Karpas-422 (cell line): ENCODE measurements around the gene PROM1. TPM values are rescaled to one million over a fixed set of nuclear protein-coding genes. Genes with fewer than 3 reads are reported as not detected.
A peak's percentile ranks its signal among the peaks of the same experiment; 100 is the strongest.

Experiments used
- DNase-seq: peaks from one replicate; pipeline ENCODE4 v3.0.0-alpha.2; 2015
- H2AFZ ChIP-seq: fragments of 200-600 bp; sonication (generic); 2 replicates; pipeline ENCODE4 v1.6.1; 2014; ENCODE audit warnings: antibody characterized with exemption, low read length, mixed read lengths
- H3K27ac ChIP-seq: fragments of 200-600 bp; sonication (generic); 2 replicates; pipeline ENCODE4 v1.5.1; 2014; ENCODE audit warnings: mild to moderate bottlenecking, low read length, moderate library complexity
- H3K27me3 ChIP-seq: fragments of 200-600 bp; sonication (generic); 2 replicates; pipeline ENCODE4 v1.6.1; 2014; ENCODE audit warnings: low read length, mixed read lengths
- H3K36me3 ChIP-seq: fragments of 200-600 bp; sonication (generic); 2 replicates; pipeline ENCODE4 v1.6.1; 2014; ENCODE audit warnings: low read length, mixed read lengths; ENCODE audit not compliant: insufficient read depth
- H3K4me1 ChIP-seq: fragments of 200-600 bp; sonication (generic); 2 replicates; pipeline ENCODE4 v1.6.1; 2014; ENCODE audit warnings: mild to moderate bottlenecking, low read length, mixed read lengths
- H3K4me2 ChIP-seq: fragments of 200-600 bp; sonication (generic); 2 replicates; pipeline ENCODE4 v1.6.1; 2014; ENCODE audit warnings: low read length, low read depth, mild to moderate bottlenecking; ENCODE audit not compliant: poor library complexity, severe bottlenecking
- H3K4me3 ChIP-seq: fragments of 200-600 bp; sonication (generic); 2 replicates; pipeline ENCODE4 v1.5.1; 2014; ENCODE audit warnings: mild to moderate bottlenecking, antibody characterized with exemption, low read length, mixed read lengths
- H3K79me2 ChIP-seq: fragments of 200-600 bp; sonication (generic); 2 replicates; pipeline ENCODE4 v1.6.1; 2014; ENCODE audit warnings: mild to moderate bottlenecking, low read length, mixed read lengths
- H3K9ac ChIP-seq: fragments of 200-600 bp; sonication (generic); 2 replicates; pipeline ENCODE4 v1.6.0; 2014; ENCODE audit warnings: low read length
- H3K9me2 ChIP-seq: fragments of 200-600 bp; sonication (generic), shearing (Covaris generic); replicated peaks from 2 replicates; pipeline ENCODE4 v1.6.0; 2014; ENCODE audit warnings: mild to moderate bottlenecking, low read length, moderate library complexity; ENCODE audit not compliant: insufficient read depth
- H3K9me3 ChIP-seq: fragments of 300-700, 200-600 bp; sonication (generic); 2 replicates; pipeline ENCODE4 v1.6.1; 2014; ENCODE audit warnings: low read length, mixed read lengths
- H4K20me1 ChIP-seq: fragments of 200-600 bp; sonication (generic); 2 replicates; pipeline ENCODE4 v1.6.1; 2014; ENCODE audit warnings: mild to moderate bottlenecking, antibody characterized with exemption, low read length, low read depth; ENCODE audit not compliant: insufficient read depth
- total RNA-seq: library from RNA; depleted of rRNA; stranded (reverse); fragments of >200 nt; shearing (Covaris generic); gene quantifications from 2 replicates; pipeline ENCODE4 v1.2.3, GENCODE V29; 2014; ENCODE audit warnings: low replicate concordance

PROM1 gene
- total RNA-seq, 1 experiment from 2014 or later: 0.26 TPM

- Histone ChIP-seq H3K9me3 (no peaks in the 10 kb centered on the region), H2AFZ (no peak overlapping the region), H3K4me3 (no peak overlapping the region), H4K20me1 (no peaks in the 10 kb centered on the region), H3K36me3 (no peaks in the 10 kb centered on the region), H3K27ac (no peak overlapping the region), H3K79me2 (no peaks in the 10 kb centered on the region), H3K4me2 (no peak overlapping the region), H3K27me3 (no peaks in the 10 kb centered on the region), H3K9ac (no peak overlapping the region), H3K4me1 (no peaks in the 10 kb centered on the region), H3K9me2 (no peaks in the 10 kb centered on the region)
- DNase-seq: no peak
Observed at GRCh38 chr4:15961781-15962510, 121.9 kb downstream of the PROM1 start.

- H3K9ac ChIP-seq: no peak overlapping the region
- H3K4me2 ChIP-seq: no peak overlapping the region
- H3K4me3 ChIP-seq: no peak overlapping the region
- no peaks in the 10 kb centered on the region for H3K27me3 ChIP-seq
- no peaks in the 10 kb centered on the region for H4K20me1 ChIP-seq
- H3K4me1 ChIP-seq: peaks cover 2% of the 10 kb centered on the region; the same call in 1 of the 2 replicates
- H3K27ac ChIP-seq: no peak overlapping the region
- H3K79me2 ChIP-seq: no peaks in the 10 kb centered on the region
- no peaks in the 10 kb centered on the region for H3K9me3 ChIP-seq
- no peak overlapping the region for H2AFZ ChIP-seq
- H3K9me2 ChIP-seq: no peaks in the 10 kb centered on the region
- no peaks in the 10 kb centered on the region for H3K36me3 ChIP-seq
- no peak for DNase-seq
Observed at GRCh38 chr4:15958562-15958961, 125.3 kb downstream of the PROM1 start.

- H4K20me1 ChIP-seq: no peaks in the 10 kb centered on the region
- peaks cover 2% of the 10 kb centered on the region; the same call in 1 of the 2 replicates for H3K4me1 ChIP-seq
- H3K4me2 ChIP-seq: no peak overlapping the region
- H3K9ac ChIP-seq: no peak overlapping the region
- H3K79me2 ChIP-seq: no peaks in the 10 kb centered on the region
- H3K36me3 ChIP-seq: no peaks in the 10 kb centered on the region
- H3K4me3 ChIP-seq: no peak overlapping the region
- no peak overlapping the region for H2AFZ ChIP-seq
- H3K27me3 ChIP-seq: no peaks in the 10 kb centered on the region
- no peaks in the 10 kb centered on the region for H3K9me3 ChIP-seq
- H3K27ac ChIP-seq: no peak overlapping the region
- H3K9me2 ChIP-seq: no peaks in the 10 kb centered on the region
- peak; percentile 93 for DNase-seq
Observed at GRCh38 chr4:15956179-15956850, 127.5 kb downstream of the PROM1 start.

GRCh38 chr4:15955670-15956069 lies 128.2 kb downstream of the PROM1 start:
- no peaks in the 10 kb centered on the region for H3K27me3 ChIP-seq
- no peaks in the 10 kb centered on the region for H3K36me3 ChIP-seq
- H3K9ac ChIP-seq: no peak overlapping the region
- no peak overlapping the region for H3K27ac ChIP-seq
- no peak overlapping the region for H3K4me2 ChIP-seq
- H4K20me1 ChIP-seq: no peaks in the 10 kb centered on the region
- no peaks in the 10 kb centered on the region for H3K9me3 ChIP-seq
- no peaks in the 10 kb centered on the region for H3K79me2 ChIP-seq
- no peak for DNase-seq
- no peak overlapping the region for H2AFZ ChIP-seq
- peaks cover 2% of the 10 kb centered on the region; the same call in 1 of the 2 replicates for H3K4me1 ChIP-seq
- H3K4me3 ChIP-seq: no peak overlapping the region
- H3K9me2 ChIP-seq: no peaks in the 10 kb centered on the region

- no peaks in the 10 kb centered on the region for H3K27me3 ChIP-seq
- no peaks in the 10 kb centered on the region for H3K9me3 ChIP-seq
- no peak overlapping the region for H2AFZ ChIP-seq
- H3K27ac ChIP-seq: no peak overlapping the region
- no peaks in the 10 kb centered on the region for H3K9me2 ChIP-seq
- peaks cover 2% of the 10 kb centered on the region; the same call in 1 of the 2 replicates for H3K4me1 ChIP-seq
- H3K4me2 ChIP-seq: no peak overlapping the region
- H3K79me2 ChIP-seq: no peaks in the 10 kb centered on the region
- no peaks in the 10 kb centered on the region for H3K36me3 ChIP-seq
- H3K4me3 ChIP-seq: no peak overlapping the region
- no peak for DNase-seq
- H3K9ac ChIP-seq: no peak overlapping the region
- no peaks in the 10 kb centered on the region for H4K20me1 ChIP-seq
Observed at GRCh38 chr4:15953625-15954024, 130.2 kb downstream of the PROM1 start.

GRCh38 chr4:15951781-15952180 lies 132.0 kb downstream of the PROM1 start:
- Histone ChIP-seq H3K9me3 (no peaks in the 10 kb centered on the region), H3K27me3 (no peaks in the 10 kb centered on the region), H3K4me1 (peaks cover 2% of the 10 kb centered on the region; the same call in 1 of the 2 replicates), H4K20me1 (no peaks in the 10 kb centered on the region), H2AFZ (no peak overlapping the region), H3K9ac (no peak overlapping the region), H3K9me2 (no peaks in the 10 kb centered on the region), H3K79me2 (no peaks in the 10 kb centered on the region), H3K4me3 (no peak overlapping the region), H3K36me3 (no peaks in the 10 kb centered on the region), H3K27ac (no peak overlapping the region), H3K4me2 (no peak overlapping the region)
- no peak for DNase-seq

GRCh38 chr4:15948826-15949225 lies 135.0 kb downstream of the PROM1 start:
- H3K9me3 ChIP-seq: no peaks in the 10 kb centered on the region
- H3K36me3 ChIP-seq: no peaks in the 10 kb centered on the region
- H3K9ac ChIP-seq: no peak overlapping the region
- no peak for DNase-seq
- no peak overlapping the region for H3K4me3 ChIP-seq
- H3K79me2 ChIP-seq: no peaks in the 10 kb centered on the region
- no peak overlapping the region for H2AFZ ChIP-seq
- H3K4me1 ChIP-seq: no peaks in the 10 kb centered on the region
- H3K27ac ChIP-seq: no peak overlapping the region
- H3K4me2 ChIP-seq: no peak overlapping the region
- H3K9me2 ChIP-seq: no peaks in the 10 kb centered on the region
- no peaks in the 10 kb centered on the region for H4K20me1 ChIP-seq
- H3K27me3 ChIP-seq: no peaks in the 10 kb centered on the region

GRCh38 chr4:15947684-15948083 lies 136.1 kb downstream of the PROM1 start:
- Histone ChIP-seq H3K27me3 (no peaks in the 10 kb centered on the region), H3K9ac (no peak overlapping the region), H3K9me3 (no peaks in the 10 kb centered on the region), H3K4me1 (no peaks in the 10 kb centered on the region), H3K79me2 (no peaks in the 10 kb centered on the region), H3K9me2 (no peaks in the 10 kb centered on the region), H4K20me1 (no peaks in the 10 kb centered on the region), H3K4me2 (no peak overlapping the region), H3K27ac (no peak overlapping the region), H3K4me3 (no peak overlapping the region), H3K36me3 (no peaks in the 10 kb centered on the region), H2AFZ (no peak overlapping the region)
- DNase-seq: no peak
